HEK293 (cell line): Measurements from ENCODE around the gene NOG.

Experiments used
- CTCF ChIA-PET: fragments of 350-600 bp; formaldehyde crosslinking; extraction: SDS; loops from one replicate; lab custom pipeline; 2021; ENCODE audit warnings: antibody characterized with exemption; lab: Yijun Ruan, JAX
- POLR2A ChIA-PET: fragments of 300-600 bp; formaldehyde crosslinking; extraction: SDS; loops from one replicate; lab custom pipeline; 2020; ENCODE audit warnings: antibody characterized with exemption, inconsistent platforms; lab: Yijun Ruan, JAX
- H3K27ac ChIP-seq: fragments of 200-500 bp; sonication (Bioruptor generic); 2 replicates; pipeline ENCODE4 v1.5.1; 2014; ENCODE audit warnings: low read depth, low read length, control low read depth, inconsistent platforms; ENCODE audit errors: extremely low read depth
- H3K36me3 ChIP-seq, 2 experiments: fragments of 200-500 bp in 1 of 2; sonication (Bioruptor generic) in 1 of 2; 1 replicate in 1 of 2; 2 replicates in 1 of 2; pipeline ENCODE4 v1.5.1; 2014 to 2017; ENCODE audit warnings: inconsistent platforms in 2 of 2, low read length in 2 of 2; ENCODE audit not compliant: control insufficient read depth in 2 of 2, insufficient read depth in 1 of 2
- H3K4me1 ChIP-seq: fragments of 200-500 bp; sonication (Bioruptor generic); 2 replicates; pipeline ENCODE4 v1.5.1; 2014; ENCODE audit warnings: mild to moderate bottlenecking, low read length, inconsistent platforms; ENCODE audit not compliant: control insufficient read depth, insufficient read depth
- H3K4me3 ChIP-seq: 2 replicates; pipeline ENCODE4 v1.5.1; 2011; ENCODE audit warnings: low read depth, mild to moderate bottlenecking, control low read depth, low read length, moderate library complexity
- H3K9me3 ChIP-seq: fragments of 200-500 bp; sonication (Bioruptor generic); 2 replicates; pipeline ENCODE4 v1.5.1; 2014; ENCODE audit warnings: low read depth, low read length, inconsistent platforms; ENCODE audit not compliant: control insufficient read depth, insufficient read depth
- CTCF ChIP-seq: fragments of 450-650 bp; formaldehyde crosslinking; IDR thresholded peaks from 2 replicates; pipeline ENCODE4 v1.5.1; 2016; ENCODE audit warnings: missing biosample characterization, missing genetic modification characterization
- EGR2 ChIP-seq: fragments of 450-650 bp; formaldehyde crosslinking; IDR thresholded peaks from 2 replicates; pipeline ENCODE4 v1.5.1; 2016; ENCODE audit warnings: low read depth, missing biosample characterization, missing genetic modification characterization
- HOXA7 ChIP-seq: sonication (generic); formaldehyde crosslinking; IDR thresholded peaks from 2 replicates; pipeline ENCODE4 v1.8.1; 2022; ENCODE audit warnings: missing genetic modification reagents, borderline replicate concordance
- HOXC10 ChIP-seq: sonication (generic); formaldehyde crosslinking; IDR thresholded peaks from 2 replicates; pipeline ENCODE4 v1.8.1; 2023; ENCODE audit warnings: mild to moderate bottlenecking, missing genetic modification reagents
- MYNN ChIP-seq: fragments of 450-650 bp; formaldehyde crosslinking; IDR thresholded peaks from 2 replicates; pipeline ENCODE4 v1.5.1; 2016; ENCODE audit warnings: missing biosample characterization, missing genetic modification characterization, borderline replicate concordance
- MZF1 ChIP-seq: fragments of 450-650 bp; formaldehyde crosslinking; IDR thresholded peaks from 2 replicates; pipeline ENCODE4 v1.5.1; 2017; ENCODE audit warnings: missing biosample characterization, missing genetic modification characterization, borderline replicate concordance
- OVOL3 ChIP-seq: fragments of 450-650 bp; formaldehyde crosslinking; IDR thresholded peaks from 2 replicates; pipeline ENCODE4 v1.5.1; 2016; ENCODE audit warnings: missing biosample characterization, missing genetic modification characterization
- TCF7L2 ChIP-seq: IDR thresholded peaks from 2 replicates; pipeline ENCODE4 v1.6.1; 2011; ENCODE audit warnings: low read depth, mild to moderate bottlenecking, inconsistent platforms, low read length, moderate library complexity, borderline replicate concordance
- WT1 ChIP-seq: fragments of 450-650 bp; formaldehyde crosslinking; IDR thresholded peaks from 2 replicates; pipeline ENCODE4 v1.5.1; 2016; ENCODE audit warnings: missing biosample characterization, missing genetic modification characterization
- YY1 ChIP-seq: fragments of 450-650 bp; formaldehyde crosslinking; IDR thresholded peaks from 2 replicates; pipeline ENCODE4 v1.5.1; 2018; ENCODE audit warnings: missing biosample characterization, missing genetic modification characterization
- ZBTB48 ChIP-seq: fragments of 450-650 bp; formaldehyde crosslinking; IDR thresholded peaks from 2 replicates; pipeline ENCODE4 v1.5.1; 2016; ENCODE audit warnings: missing biosample characterization, missing genetic modification characterization
- ZFHX2 ChIP-seq: fragments of 450-650 bp; formaldehyde crosslinking; conservative IDR thresholded peaks from 2 replicates; pipeline ENCODE4 v1.5.1; 2016; ENCODE audit warnings: missing biosample characterization, missing genetic modification characterization
- ZNF174 ChIP-seq: fragments of 450-650 bp; formaldehyde crosslinking; IDR thresholded peaks from 2 replicates; pipeline ENCODE4 v1.5.0; 2017; ENCODE audit warnings: missing biosample characterization, mild to moderate bottlenecking, missing genetic modification characterization
- ZNF266 ChIP-seq: fragments of 450-650 bp; formaldehyde crosslinking; IDR thresholded peaks from 2 replicates; pipeline ENCODE4 v1.5.1; 2016; ENCODE audit warnings: missing biosample characterization, missing genetic modification characterization, low read depth
- ZNF292 ChIP-seq: fragments of 450-650 bp; formaldehyde crosslinking; IDR thresholded peaks from 2 replicates; pipeline ENCODE4 v1.5.1; 2016; ENCODE audit warnings: low read depth, missing biosample characterization, missing genetic modification characterization, borderline replicate concordance
- ZNF324 ChIP-seq: fragments of 450-650 bp; formaldehyde crosslinking; IDR thresholded peaks from 2 replicates; pipeline ENCODE4 v1.5.1; 2016; ENCODE audit warnings: missing biosample characterization, missing genetic modification characterization
- ZNF341 ChIP-seq: fragments of 450-650 bp; formaldehyde crosslinking; IDR thresholded peaks from 2 replicates; pipeline ENCODE4; 2016; ENCODE audit warnings: low read depth, missing biosample characterization, missing genetic modification characterization
- ZNF404 ChIP-seq: fragments of 450-650 bp; formaldehyde crosslinking; IDR thresholded peaks from 2 replicates; pipeline ENCODE4 v1.5.1; 2017; ENCODE audit warnings: missing biosample characterization, missing genetic modification characterization
- ZNF433 ChIP-seq: fragments of 450-650 bp; formaldehyde crosslinking; IDR thresholded peaks from 2 replicates; pipeline ENCODE4 v1.5.1; 2016; ENCODE audit warnings: missing biosample characterization, missing genetic modification characterization, low read depth
- ZNF548 ChIP-seq: fragments of 450-650 bp; formaldehyde crosslinking; IDR thresholded peaks from 2 replicates; pipeline ENCODE4 v1.5.1; 2016; ENCODE audit warnings: missing biosample characterization, missing genetic modification characterization
- ZNF558 ChIP-seq: fragments of 450-650 bp; formaldehyde crosslinking; IDR thresholded peaks from 2 replicates; pipeline ENCODE4 v1.5.1; 2016; ENCODE audit warnings: missing biosample characterization, missing genetic modification characterization
- ZNF571 ChIP-seq: fragments of 450-650 bp; formaldehyde crosslinking; IDR thresholded peaks from 2 replicates; pipeline ENCODE4 v1.5.0; 2017; ENCODE audit warnings: missing biosample characterization, missing genetic modification characterization
- ZNF585B ChIP-seq: fragments of 450-650 bp; formaldehyde crosslinking; IDR thresholded peaks from 2 replicates; pipeline ENCODE4 v1.5.1; 2016; ENCODE audit warnings: missing biosample characterization, missing genetic modification characterization
- ZNF658 ChIP-seq: fragments of 450-650 bp; formaldehyde crosslinking; IDR thresholded peaks from 2 replicates; pipeline ENCODE4; 2016; ENCODE audit warnings: missing biosample characterization, missing genetic modification characterization
- ZNF677 ChIP-seq: fragments of 450-650 bp; IDR thresholded peaks from 2 replicates; pipeline ENCODE4 v1.5.0; 2018; ENCODE audit warnings: missing biosample characterization, mild to moderate bottlenecking, missing genetic modification characterization, moderate library complexity
- ZNF792 ChIP-seq: fragments of 450-650 bp; formaldehyde crosslinking; IDR thresholded peaks from 2 replicates; pipeline ENCODE4 v1.5.1; 2016; ENCODE audit warnings: missing biosample characterization, missing genetic modification characterization
- ZSCAN30 ChIP-seq: fragments of 450-650 bp; IDR thresholded peaks from 2 replicates; pipeline ENCODE4 v1.5.1; 2018; ENCODE audit warnings: missing biosample characterization, mild to moderate bottlenecking, missing genetic modification characterization, moderate library complexity
- TF ChIP-seq, protein P1 (sequence below): fragments of 450-650 bp; formaldehyde crosslinking; IDR thresholded peaks from 2 replicates; pipeline ENCODE4 v1.5.1; 2016; ENCODE audit warnings: missing biosample characterization, missing genetic modification characterization
- TF ChIP-seq, protein P2 (sequence below): fragments of 450-650 bp; formaldehyde crosslinking; IDR thresholded peaks from 2 replicates; pipeline ENCODE4; 2016; ENCODE audit warnings: missing biosample characterization, missing genetic modification characterization
- TF ChIP-seq, protein P3 (sequence below): fragments of 450-650 bp; formaldehyde crosslinking; IDR thresholded peaks from 2 replicates; pipeline ENCODE4 v1.5.1; 2016; ENCODE audit warnings: missing biosample characterization, missing genetic modification characterization

Gene NOG

GRCh38 chr17:56577843-56578204 is 15.7 kb upstream of the NOG start:
- no peaks in the 10 kb centered on the region for H3K9me3 ChIP-seq
- H3K4me3 ChIP-seq: no peak overlapping the region
- H3K4me1 ChIP-seq: no peaks in the 10 kb centered on the region
- no peak overlapping the region for H3K27ac ChIP-seq
- ChIA-PET POLR2A (no interaction called here), CTCF (interaction anchor here (1.2 kb wide), 2 partner anchors 15 to 139 kb away, joined by 4 to 5 read pairs; partner anchors contain the start of gene NOG)
- TF ChIP-seq TCF7L2 (no peak), ZNF341 (tag by site-specific recombination) (peak; percentile 75), ZSCAN30 (tag by site-specific recombination) (no peak), ZNF677 (no peak), ZNF266 (tag by site-specific recombination) (no peak), ZNF585B (tag by site-specific recombination) (no peak), ZFHX2 (tag by site-specific recombination) (peak; percentile 58), EGR2 (peak; percentile 49), WT1 (tag by site-specific recombination) (no peak), ZNF571 (tag by site-specific recombination) (no peak)
- TF ChIP-seq, protein P1, sequence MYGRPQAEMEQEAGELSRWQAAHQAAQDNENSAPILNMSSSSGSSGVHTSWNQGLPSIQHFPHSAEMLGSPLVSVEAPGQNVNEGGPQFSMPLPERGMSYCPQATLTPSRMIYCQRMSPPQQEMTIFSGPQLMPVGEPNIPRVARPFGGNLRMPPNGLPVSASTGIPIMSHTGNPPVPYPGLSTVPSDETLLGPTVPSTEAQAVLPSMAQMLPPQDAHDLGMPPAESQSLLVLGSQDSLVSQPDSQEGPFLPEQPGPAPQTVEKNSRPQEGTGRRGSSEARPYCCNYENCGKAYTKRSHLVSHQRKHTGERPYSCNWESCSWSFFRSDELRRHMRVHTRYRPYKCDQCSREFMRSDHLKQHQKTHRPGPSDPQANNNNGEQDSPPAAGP (tag by site-specific recombination): no peak
- TF ChIP-seq, protein P2, sequence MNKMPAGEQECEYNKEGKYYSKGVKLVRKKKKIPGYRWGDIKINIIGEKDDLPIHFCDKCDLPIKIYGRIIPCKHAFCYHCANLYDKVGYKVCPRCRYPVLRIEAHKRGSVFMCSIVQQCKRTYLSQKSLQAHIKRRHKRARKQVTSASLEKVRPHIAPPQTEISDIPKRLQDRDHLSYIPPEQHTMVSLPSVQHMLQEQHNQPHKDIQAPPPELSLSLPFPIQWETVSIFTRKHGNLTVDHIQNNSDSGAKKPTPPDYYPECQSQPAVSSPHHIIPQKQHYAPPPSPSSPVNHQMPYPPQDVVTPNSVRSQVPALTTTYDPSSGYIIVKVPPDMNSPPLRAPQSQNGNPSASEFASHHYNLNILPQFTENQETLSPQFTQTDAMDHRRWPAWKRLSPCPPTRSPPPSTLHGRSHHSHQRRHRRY: no peak
- no peaks in the 10 kb centered on the region for H3K36me3 ChIP-seq

GRCh38 chr17:56581635-56582627 is 11.6 kb upstream of the NOG start:
- ChIA-PET POLR2A (no interaction called here), CTCF (interaction anchor here (0.8 to 2.4 kb wide), 3 partner anchors 10 to 135 kb away, joined by 3 to 10 read pairs (median 3); no protein-coding TSS in a partner anchor)
- Histone ChIP-seq H3K4me1 (no peaks in the 10 kb centered on the region), H3K36me3 (no peaks in the 10 kb centered on the region), H3K9me3 (no peaks in the 10 kb centered on the region), H3K4me3 (no peak overlapping the region), H3K27ac (no peak overlapping the region)
- TF ChIP-seq ZNF792 (tag by site-specific recombination) (no peak), ZNF324 (tag by site-specific recombination) (no peak), MYNN (tag by site-specific recombination) (no peak), ZNF433 (tag by site-specific recombination) (no peak), MZF1 (tag by site-specific recombination) (no peak), OVOL3 (tag by site-specific recombination) (no peak), ZNF404 (no peak), ZNF658 (no peak), ZNF558 (tag by site-specific recombination) (no peak), CTCF (tag by site-specific recombination) (no peak), HOXC10 (no peak), ZBTB48 (tag by site-specific recombination) (no peak), ZNF174 (no peak), ZNF548 (tag by site-specific recombination) (no peak), HOXA7 (no peak), ZNF292 (no peak), YY1 (tag by site-specific recombination) (no peak)
- TF ChIP-seq, protein P3, sequence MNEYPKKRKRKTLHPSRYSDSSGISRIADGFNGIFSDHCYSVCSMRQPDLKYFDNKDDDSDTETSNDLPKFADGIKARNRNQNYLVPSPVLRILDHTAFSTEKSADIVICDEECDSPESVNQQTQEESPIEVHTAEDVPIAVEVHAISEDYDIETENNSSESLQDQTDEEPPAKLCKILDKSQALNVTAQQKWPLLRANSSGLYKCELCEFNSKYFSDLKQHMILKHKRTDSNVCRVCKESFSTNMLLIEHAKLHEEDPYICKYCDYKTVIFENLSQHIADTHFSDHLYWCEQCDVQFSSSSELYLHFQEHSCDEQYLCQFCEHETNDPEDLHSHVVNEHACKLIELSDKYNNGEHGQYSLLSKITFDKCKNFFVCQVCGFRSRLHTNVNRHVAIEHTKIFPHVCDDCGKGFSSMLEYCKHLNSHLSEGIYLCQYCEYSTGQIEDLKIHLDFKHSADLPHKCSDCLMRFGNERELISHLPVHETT (tag by site-specific recombination): no peak
